Endothelial cell of umbilical vein (primary cell): Measurements from ENCODE around the gene ARHGEF28. TPM values are rescaled to one million over a fixed set of nuclear protein-coding genes. Genes with fewer than 3 reads are reported as not detected.

Experiments
- BruUV-seq: library from RNA; stranded (reverse); fragments of 400-500 nt; replicated peaks from 2 replicates; lab custom pipeline; 2021; lab: Mats Ljungman, UMichigan
- CTCF ChIA-PET: fragments of 300-600, 350-600 bp; sonication (Branson Sonifier 250); formaldehyde crosslinking; loops from one replicate; lab custom pipeline; 2021; ENCODE audit warnings: antibody characterized with exemption, inconsistent platforms; lab: Charles Lee
- POLR2A ChIA-PET: fragments of 300-600, 350-600 bp; sonication (Branson Sonifier 250); formaldehyde crosslinking; loops from one replicate; lab custom pipeline; 2021; ENCODE audit warnings: antibody characterized with exemption, inconsistent platforms; lab: Charles Lee
- DNase-seq: peaks from one replicate; pipeline ENCODE4 v3.0.0-alpha.2; 2011; ENCODE audit warnings: low read depth, low spot score
- FAIRE-seq: peaks from 2 replicates; lab custom pipeline; 2011; peaks lifted over from hg19 to GRCh38; lab: Jason Lieb, UNC
- H2AFZ ChIP-seq: 2 replicates; pipeline ENCODE4 v1.6.0; 2012; ENCODE audit warnings: low read depth, low read length, control low read depth, inconsistent platforms
- H3K27ac ChIP-seq: 2 replicates; pipeline ENCODE4 v1.5.1; 2011; ENCODE audit warnings: low read depth, mild to moderate bottlenecking, control low read depth, low read length, moderate library complexity; ENCODE audit not compliant: insufficient read depth
- H3K27me3 ChIP-seq, 2 experiments: 2 replicates each; pipeline versions ENCODE4 v1.6.0 to v1.6.1; 2011; ENCODE audit warnings: low read length in 2 of 2, mixed read lengths in 1 of 2; ENCODE audit not compliant: control insufficient read depth in 2 of 2, insufficient read depth in 2 of 2
- H3K36me3 ChIP-seq, 2 experiments: 2 replicates in 1 of 2; 3 replicates in 1 of 2; pipeline ENCODE4 v1.5.1; 2011; ENCODE audit warnings: low read length in 2 of 2, mild to moderate bottlenecking in 1 of 2, moderate library complexity in 1 of 2; ENCODE audit not compliant: control insufficient read depth in 2 of 2, insufficient read depth in 2 of 2; ENCODE audit errors: extremely low read depth in 1 of 2
- H3K4me1 ChIP-seq: 3 replicates; pipeline ENCODE4 v1.5.1; 2011; ENCODE audit warnings: mild to moderate bottlenecking, low read length; ENCODE audit not compliant: control insufficient read depth, insufficient read depth; ENCODE audit errors: extremely low read depth
- H3K4me2 ChIP-seq: 2 replicates; pipeline ENCODE4 v1.6.1; 2011; ENCODE audit warnings: low read length, control low read depth, mixed read lengths; ENCODE audit not compliant: insufficient read depth
- H3K4me3 ChIP-seq, 3 experiments: fragments of 200-600 bp in 1 of 3; sonication (generic), shearing (Covaris generic) in 1 of 3; replicated peaks in 1 of 3; 2 replicates each; pipeline ENCODE4 v1.5.1; 2011 to 2016; ENCODE audit warnings: control low read depth in 3 of 3, low read length in 3 of 3, mild to moderate bottlenecking in 2 of 3, inconsistent platforms in 1 of 3, low read depth in 1 of 3, moderate library complexity in 1 of 3; ENCODE audit not compliant: insufficient read depth in 1 of 3
- H3K79me2 ChIP-seq: 2 replicates; pipeline ENCODE4 v1.6.0; 2012; ENCODE audit warnings: low read length, inconsistent platforms; ENCODE audit not compliant: control insufficient read depth, insufficient read depth
- H3K9ac ChIP-seq: replicated peaks from 2 replicates; pipeline ENCODE3; 2011; ENCODE audit warnings: low read length, control low read depth; ENCODE audit not compliant: insufficient read depth; ENCODE audit errors: extremely low read depth
- H3K9me1 ChIP-seq: replicated peaks from 3 replicates; pipeline ENCODE4 v1.6.0; 2011; ENCODE audit warnings: mild to moderate bottlenecking, low read length; ENCODE audit not compliant: control insufficient read depth, insufficient read depth; ENCODE audit errors: extremely low read depth
- H3K9me3 ChIP-seq: replicated peaks from 2 replicates; pipeline ENCODE4 v1.5.1; 2012; ENCODE audit warnings: low read length, inconsistent platforms; ENCODE audit not compliant: control insufficient read depth, insufficient read depth
- H4K20me1 ChIP-seq: replicated peaks from 2 replicates; pipeline ENCODE3; 2011; ENCODE audit warnings: mild to moderate bottlenecking, low read length; ENCODE audit not compliant: control insufficient read depth, insufficient read depth; ENCODE audit errors: extremely low read depth
- EZH2 ChIP-seq: IDR thresholded peaks from 2 replicates; pipeline ENCODE4 v1.6.1; 2012; ENCODE audit warnings: borderline replicate concordance, low read depth, mild to moderate bottlenecking, moderate library complexity, low read length, inconsistent platforms; ENCODE audit not compliant: severe bottlenecking
- FOS ChIP-seq: IDR thresholded peaks from 2 replicates; pipeline ENCODE4 v1.6.1; 2011; ENCODE audit warnings: mild to moderate bottlenecking, low read length, moderate library complexity, borderline replicate concordance; ENCODE audit not compliant: insufficient read depth
- GATA2 ChIP-seq: IDR thresholded peaks from 2 replicates; pipeline ENCODE4 v1.7.0; 2011; ENCODE audit warnings: low read depth, mild to moderate bottlenecking, moderate library complexity, mixed read lengths, low read length; ENCODE audit not compliant: insufficient read length, insufficient read depth
- JUN ChIP-seq: IDR thresholded peaks from 2 replicates; pipeline ENCODE4 v1.6.1; 2011; ENCODE audit warnings: borderline replicate concordance, low read depth; ENCODE audit not compliant: insufficient read length, insufficient read depth
- POLR2A ChIP-seq: IDR thresholded peaks from 2 replicates; pipeline ENCODE4 v1.6.1; 2012; ENCODE audit warnings: low read depth, mild to moderate bottlenecking, control low read depth, low read length
- POLR2AphosphoS5 ChIP-seq: IDR thresholded peaks from 2 replicates; pipeline ENCODE4 v1.6.1; 2012; ENCODE audit warnings: low read depth, mild to moderate bottlenecking, control low read depth, low read length, moderate library complexity; ENCODE audit not compliant: insufficient read depth
- dilution Hi-C: fragments of 300-500 bp; cut with MboI; formaldehyde crosslinking; loops from one replicate; pipeline ENCODE4 v1.15.0; 2019; ENCODE audit warnings: low sequenced_read_pairs; ENCODE audit not compliant: extremely low pct_ligation_motif_present
- intact Hi-C: fragments of 100-400 bp; cut with micrococcal nuclease; formaldehyde crosslinking; loops from one replicate; pipeline ENCODE4 v1.10.0; 2022
- polyA plus RNA-seq, 4 experiments: library from polyadenylated mRNA; depleted of rRNA in 3 of 4; stranded (reverse) in 3 of 4; unstranded in 1 of 4; fragments of >200 nt; gene quantifications; 2 replicates each; pipeline versions ENCODE4 v1.2.1 to v1.2.3, GENCODE V29; 2011 to 2012; ENCODE audit warnings: missing spikeins in 1 of 4
- total RNA-seq: library from RNA; stranded (reverse); gene quantifications from 2 replicates; pipeline ENCODE4 v1.2.3, GENCODE V29; 2021
- TF ChIP-seq, protein P1 (sequence below): IDR thresholded peaks from 2 replicates; pipeline ENCODE4 v1.6.1; 2011; ENCODE audit not compliant: insufficient read depth, insufficient read length
- TF ChIP-seq, protein P2 (sequence below), 2 donors: IDR thresholded peaks; 1 replicate in 1 of 2; 2 replicates in 1 of 2; pipeline ENCODE4 v1.5.1; 2011; ENCODE audit warnings: low read length in 2 of 2, mild to moderate bottlenecking in 2 of 2, moderate library complexity in 2 of 2, control low read depth in 1 of 2, inconsistent platforms in 1 of 2, low read depth in 1 of 2; ENCODE audit not compliant: insufficient read depth in 1 of 2; ENCODE audit errors: extremely low read depth in 1 of 2

ARHGEF28 gene
- total and polyA plus RNA-seq, 2 donors (not counting 3 experiments of a cell fraction or from before 2014, with no cell fraction given), result 29.5 to 108 TPM

DNA sequence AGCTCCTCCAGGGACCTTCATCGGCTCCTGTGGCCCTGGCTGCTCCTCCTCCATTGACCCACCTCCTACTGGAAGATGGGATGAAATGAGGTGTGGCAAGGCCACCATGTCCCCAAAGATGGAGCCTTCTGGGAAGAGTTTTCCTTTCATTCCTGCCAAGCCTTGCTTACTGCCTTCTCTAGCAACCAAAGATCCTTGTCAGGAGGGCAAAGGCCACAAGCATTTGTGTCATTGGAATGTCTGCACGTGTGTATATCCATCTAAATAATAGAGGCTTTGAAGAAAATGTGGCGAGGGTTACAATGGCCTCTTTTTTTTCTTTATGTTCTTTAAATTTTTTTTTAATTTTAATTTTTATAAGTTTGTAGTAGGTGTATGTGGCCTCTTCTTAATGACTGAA is 313.6 kb downstream of the ARHGEF28 start:
- Histone ChIP-seq H3K4me3 (no peak overlapping the region), H3K79me2 (no peaks in the 10 kb centered on the region), H3K27ac (peak overlapping the region; percentile 21), H3K27me3 (no peaks in the 10 kb centered on the region), H3K4me2 (no peak overlapping the region), H3K9ac (no peak overlapping the region), H3K36me3 (peaks cover 4 to 8% of the 10 kb centered on the region in 2 experiments), H4K20me1 (no peaks in the 10 kb centered on the region), H3K9me1 (no peaks in the 10 kb centered on the region), H3K4me1 (peaks cover 13% of the 10 kb centered on the region), H3K9me3 (no peaks in the 10 kb centered on the region), H2AFZ (no peak overlapping the region)
- FAIRE-seq, result no peak
- dilution Hi-C loops, result no loop called here
- ChIA-PET POLR2A (no interaction called here), CTCF (no interaction called here)
- intact Hi-C loops, result no loop called here
- TF ChIP-seq FOS, result no peak
- no peak for TF ChIP-seq JUN
- TF ChIP-seq POLR2AphosphoS5, result no peak
- no peak for TF ChIP-seq POLR2A
- TF ChIP-seq, protein P1, sequence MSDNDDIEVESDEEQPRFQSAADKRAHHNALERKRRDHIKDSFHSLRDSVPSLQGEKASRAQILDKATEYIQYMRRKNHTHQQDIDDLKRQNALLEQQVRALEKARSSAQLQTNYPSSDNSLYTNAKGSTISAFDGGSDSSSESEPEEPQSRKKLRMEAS, result no peak
- no peak for DNase-seq
- no TSS peak for BruUV-seq

DNA sequence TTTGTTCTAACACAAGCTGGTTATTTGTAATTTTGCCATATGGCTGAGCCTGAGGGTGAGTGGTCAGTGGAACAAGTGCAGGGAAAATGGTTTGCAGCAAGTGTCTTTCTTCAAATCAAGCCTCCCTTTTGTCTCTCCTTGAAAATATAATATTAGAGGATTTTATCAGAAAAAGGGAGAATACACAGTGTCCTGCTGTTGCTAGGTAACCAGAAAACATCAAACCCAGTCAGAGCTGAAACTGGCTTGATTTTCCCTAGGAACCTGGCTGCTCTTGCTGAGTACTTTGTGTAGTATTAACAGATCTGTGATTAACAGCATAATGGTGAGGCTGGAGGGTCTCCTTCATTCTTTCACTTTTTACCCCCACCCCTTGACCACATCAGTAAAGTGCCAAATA is 314.0 kb downstream of the ARHGEF28 start:
- Histone ChIP-seq H4K20me1 (no peaks in the 10 kb centered on the region), H3K4me1 (peaks cover 13% of the 10 kb centered on the region), H3K79me2 (no peaks in the 10 kb centered on the region), H2AFZ (no peak overlapping the region), H3K4me2 (no peak overlapping the region), H3K36me3 (peaks cover 4 to 8% of the 10 kb centered on the region in 2 experiments), H3K9me3 (no peaks in the 10 kb centered on the region), H3K4me3 (no peak overlapping the region), H3K9ac (no peak overlapping the region), H3K9me1 (no peaks in the 10 kb centered on the region), H3K27me3 (no peaks in the 10 kb centered on the region), H3K27ac (peak overlapping the region; percentile 21)
- dilution Hi-C loops (no loop called here), intact Hi-C loops (no loop called here)
- BruUV-seq, result no TSS peak
- CTCF ChIA-PET, result interaction anchor here (1.1 to 1.2 kb wide), 2 partner anchors 13 to 38 kb away, joined by 3 read pairs; no protein-coding TSS in a partner anchor
- POLR2A ChIA-PET, result no interaction called here
- peak; percentile 34 for DNase-seq
- FAIRE-seq, result no peak
- no peak for TF ChIP-seq FOS
- TF ChIP-seq JUN, result no peak
- TF ChIP-seq, protein P2, sequence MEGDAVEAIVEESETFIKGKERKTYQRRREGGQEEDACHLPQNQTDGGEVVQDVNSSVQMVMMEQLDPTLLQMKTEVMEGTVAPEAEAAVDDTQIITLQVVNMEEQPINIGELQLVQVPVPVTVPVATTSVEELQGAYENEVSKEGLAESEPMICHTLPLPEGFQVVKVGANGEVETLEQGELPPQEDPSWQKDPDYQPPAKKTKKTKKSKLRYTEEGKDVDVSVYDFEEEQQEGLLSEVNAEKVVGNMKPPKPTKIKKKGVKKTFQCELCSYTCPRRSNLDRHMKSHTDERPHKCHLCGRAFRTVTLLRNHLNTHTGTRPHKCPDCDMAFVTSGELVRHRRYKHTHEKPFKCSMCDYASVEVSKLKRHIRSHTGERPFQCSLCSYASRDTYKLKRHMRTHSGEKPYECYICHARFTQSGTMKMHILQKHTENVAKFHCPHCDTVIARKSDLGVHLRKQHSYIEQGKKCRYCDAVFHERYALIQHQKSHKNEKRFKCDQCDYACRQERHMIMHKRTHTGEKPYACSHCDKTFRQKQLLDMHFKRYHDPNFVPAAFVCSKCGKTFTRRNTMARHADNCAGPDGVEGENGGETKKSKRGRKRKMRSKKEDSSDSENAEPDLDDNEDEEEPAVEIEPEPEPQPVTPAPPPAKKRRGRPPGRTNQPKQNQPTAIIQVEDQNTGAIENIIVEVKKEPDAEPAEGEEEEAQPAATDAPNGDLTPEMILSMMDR (IDR thresholded peaks at IDR 0.05; ENCODE audit: extremely low read depth in 1 of 2, insufficient read depth in 1 of 2, low read depth in 1 of 2, low read length in 2 of 2), result no peak
- TF ChIP-seq EZH2, result no peak
- no peak for TF ChIP-seq POLR2A
- no peak for TF ChIP-seq POLR2AphosphoS5
- no peak for TF ChIP-seq GATA2
